Natural killer cell (primary cell): Measurements from ENCODE around the gene HEPN1. TPM values are rescaled to one million over a fixed set of nuclear protein-coding genes. Genes with fewer than 3 reads are reported as not detected.

ENCODE experiments used
- ATAC-seq, 3 donors: fragments of 150-1000 bp in 2 of 3; fragments of 200-7000 bp in 1 of 3; cut with Tn5 transposase; 1 replicate in 1 of 3; 2 replicates in 2 of 3; pipeline ENCODE4 v1.10.0; 2021; ENCODE audit warnings: mild to moderate bottlenecking in 2 of 3, moderate library complexity in 2 of 3
- DNase-seq, 2 donors: peaks; one replicate each; pipeline versions ENCODE4 v3.0.0 to v3.0.0-alpha.2; 2013 to 2021; ENCODE audit warnings: mixed read lengths in 1 of 2
- H3K27ac ChIP-seq: one replicate; pipeline ENCODE4 v1.5.1; 2013; ENCODE audit warnings: mild to moderate bottlenecking, low read length
- H3K27me3 ChIP-seq: one replicate; pipeline ENCODE4 v1.6.1; 2013; ENCODE audit warnings: low read length; ENCODE audit not compliant: control insufficient read depth, insufficient read depth
- H3K36me3 ChIP-seq: one replicate; pipeline ENCODE4 v1.6.1; 2013; ENCODE audit warnings: low read length; ENCODE audit not compliant: control insufficient read depth, insufficient read depth
- H3K4me1 ChIP-seq: one replicate; pipeline ENCODE4 v1.6.1; 2013; ENCODE audit warnings: low read length; ENCODE audit not compliant: control insufficient read depth, insufficient read depth
- H3K4me3 ChIP-seq: one replicate; pipeline ENCODE4 v1.5.1; 2013; ENCODE audit warnings: low read length
- H3K9me3 ChIP-seq: one replicate; pipeline ENCODE4 v1.6.1; 2013; ENCODE audit warnings: low read length; ENCODE audit not compliant: control insufficient read depth, insufficient read depth
- H3K27ac Mint-ChIP-seq, 2 donors: one replicate each; pipeline ENCODE4 v1.8.0; 2022; ENCODE audit warnings: mild to moderate bottlenecking in 2 of 2, mixed read lengths in 2 of 2, moderate library complexity in 1 of 2
- H3K27me3 Mint-ChIP-seq, 2 donors: one replicate each; pipeline ENCODE4 v1.8.0; 2022; ENCODE audit warnings: low read depth in 2 of 2, mixed read lengths in 2 of 2
- H3K36me3 Mint-ChIP-seq: one replicate; pipeline ENCODE4 v1.8.0; 2022; ENCODE audit warnings: mixed read lengths
- H3K4me1 Mint-ChIP-seq, 2 donors: one replicate each; pipeline ENCODE4 v1.8.0; 2022; ENCODE audit warnings: mixed read lengths in 2 of 2
- H3K4me3 Mint-ChIP-seq: one replicate; pipeline ENCODE4 v1.8.0; 2022; ENCODE audit warnings: mild to moderate bottlenecking, moderate library complexity, mixed read lengths
- H3K9me3 Mint-ChIP-seq, 2 donors: one replicate each; pipeline ENCODE4 v1.8.0; 2022; ENCODE audit warnings: mixed read lengths in 2 of 2
- WGBS: methylation state at CpG from one replicate; pipeline ENCODE4 v1.1.7; 2013; ENCODE audit warnings: missing lambda C conversion rate; ENCODE audit not compliant: insufficient coverage; 5-methylcytosine and 5-hydroxymethylcytosine counted together
- intact Hi-C: fragments of 100-400 bp; cut with micrococcal nuclease; formaldehyde crosslinking; loops from one replicate; pipeline ENCODE4 v1.14.2; 2022
- total RNA-seq, 4 donors: library from RNA; stranded (reverse); fragments of 120-200 nt in 1 of 4; gene quantifications; one replicate each; pipeline versions ENCODE4 v1.2.3 to v1.2.4, GENCODE V29; 2013 to 2022
- TF ChIP-seq, protein P1 (sequence below): fragments of 200-600 bp; IDR thresholded peaks from one replicate; pipeline ENCODE4 v1.8.0; 2022; ENCODE audit warnings: antibody characterized with exemption

HEPN1 gene
- total RNA-seq, 3 donors from 2014 or later (not counting 1 experiment from before 2014, with no cell fraction given), result not detected

DNA sequence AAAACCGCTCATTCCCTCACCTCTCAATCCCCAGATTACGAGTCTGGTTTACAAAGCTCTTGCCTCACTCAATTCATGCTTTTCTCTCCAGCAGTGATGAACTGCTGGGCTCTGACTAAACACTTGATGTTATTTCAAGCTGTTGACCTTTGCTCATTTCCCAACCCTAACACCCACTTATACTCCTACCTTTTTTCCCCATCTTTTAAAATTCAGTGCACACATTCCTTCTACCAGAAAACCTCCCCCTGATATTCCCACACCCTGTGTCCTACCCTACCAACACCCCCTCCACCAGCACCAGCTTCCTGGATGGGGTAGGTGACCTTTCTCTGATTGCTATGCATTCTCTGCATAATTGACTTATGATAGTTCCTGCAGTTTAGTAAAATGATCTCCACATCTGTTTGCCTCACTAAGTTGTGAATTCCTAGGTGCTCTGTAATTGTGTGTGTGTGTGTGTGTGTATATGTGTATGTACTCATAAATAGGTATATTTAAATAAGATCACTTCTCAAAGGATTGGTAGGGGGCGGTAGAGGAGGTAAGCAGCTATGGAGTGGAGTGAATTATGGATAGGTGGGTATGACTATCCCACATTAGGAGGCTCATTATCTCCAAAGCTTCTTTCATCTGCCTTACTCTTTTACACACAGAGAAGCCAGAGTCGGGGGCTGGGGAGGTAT lies 16.0 kb downstream of the HEPN1 start:
- Mint-ChIP-seq H3K9me3 (no peaks in the 10 kb centered on the region), H3K27me3 (peaks cover 7 to 16% of the 10 kb centered on the region in 2 donors), H3K4me3 (no peak overlapping the region), H3K36me3 (no peaks in the 10 kb centered on the region), H3K4me1 (no peaks in the 10 kb centered on the region), H3K27ac (no peak overlapping the region)
- Histone ChIP-seq H3K27ac (no peak overlapping the region), H3K36me3 (no peaks in the 10 kb centered on the region), H3K4me3 (no peak overlapping the region), H3K9me3 (no peaks in the 10 kb centered on the region), H3K4me1 (no peaks in the 10 kb centered on the region), H3K27me3 (no peaks in the 10 kb centered on the region)
- TF ChIP-seq, protein P1, sequence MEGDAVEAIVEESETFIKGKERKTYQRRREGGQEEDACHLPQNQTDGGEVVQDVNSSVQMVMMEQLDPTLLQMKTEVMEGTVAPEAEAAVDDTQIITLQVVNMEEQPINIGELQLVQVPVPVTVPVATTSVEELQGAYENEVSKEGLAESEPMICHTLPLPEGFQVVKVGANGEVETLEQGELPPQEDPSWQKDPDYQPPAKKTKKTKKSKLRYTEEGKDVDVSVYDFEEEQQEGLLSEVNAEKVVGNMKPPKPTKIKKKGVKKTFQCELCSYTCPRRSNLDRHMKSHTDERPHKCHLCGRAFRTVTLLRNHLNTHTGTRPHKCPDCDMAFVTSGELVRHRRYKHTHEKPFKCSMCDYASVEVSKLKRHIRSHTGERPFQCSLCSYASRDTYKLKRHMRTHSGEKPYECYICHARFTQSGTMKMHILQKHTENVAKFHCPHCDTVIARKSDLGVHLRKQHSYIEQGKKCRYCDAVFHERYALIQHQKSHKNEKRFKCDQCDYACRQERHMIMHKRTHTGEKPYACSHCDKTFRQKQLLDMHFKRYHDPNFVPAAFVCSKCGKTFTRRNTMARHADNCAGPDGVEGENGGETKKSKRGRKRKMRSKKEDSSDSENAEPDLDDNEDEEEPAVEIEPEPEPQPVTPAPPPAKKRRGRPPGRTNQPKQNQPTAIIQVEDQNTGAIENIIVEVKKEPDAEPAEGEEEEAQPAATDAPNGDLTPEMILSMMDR, result no peak
- 93% methylated on average over 2 of the region's 4 CpGs for WGBS
- intact Hi-C loops, result no loop called here
- ATAC-seq (no peak), DNase-seq (no peak)

DNA sequence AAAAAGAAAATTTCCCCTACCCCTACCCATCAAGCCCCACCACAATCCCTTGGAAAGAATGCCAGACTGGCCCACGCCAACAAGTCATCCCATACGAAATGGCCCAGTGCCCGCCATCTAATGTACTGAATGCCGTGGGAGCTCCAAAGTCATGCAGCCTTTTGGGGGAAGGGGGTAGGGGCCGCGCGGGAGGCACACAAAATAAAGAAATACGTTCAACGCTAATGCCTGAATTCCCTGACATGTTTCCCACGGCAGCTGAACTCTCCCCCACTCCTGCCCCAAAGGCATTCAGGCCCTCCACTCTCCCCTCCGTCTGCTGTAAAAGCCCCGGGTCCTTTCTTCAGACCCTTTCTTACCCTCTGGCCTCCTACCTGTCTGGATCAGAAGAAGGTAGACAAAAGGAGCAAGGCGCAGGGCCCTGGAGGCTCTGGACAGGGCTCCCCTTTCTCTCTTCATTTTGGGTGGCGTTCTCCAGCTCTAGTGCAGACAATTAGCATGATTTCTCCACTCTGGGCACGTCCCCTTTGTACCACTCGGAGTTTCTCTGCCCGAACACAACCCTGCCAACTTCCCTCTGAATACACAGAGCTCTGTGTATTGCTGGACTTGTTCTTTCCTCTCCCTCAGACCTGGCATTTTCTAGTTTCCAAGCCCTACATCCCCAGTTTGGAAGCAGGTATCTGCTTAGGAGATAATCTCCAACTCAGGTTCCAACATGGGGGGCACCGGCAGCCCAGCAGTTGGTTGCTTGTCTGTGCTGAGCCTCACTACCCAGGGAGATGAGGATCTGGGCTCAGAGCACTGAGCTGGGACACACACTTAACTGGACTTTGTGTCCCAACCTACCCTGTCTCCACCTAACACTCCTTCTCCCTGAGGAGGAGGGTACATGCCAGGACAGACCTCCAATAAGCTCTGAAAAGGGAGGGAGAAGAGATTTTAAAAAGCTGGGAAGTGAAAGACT lies 16.8 kb downstream of the HEPN1 start, which contains the start of gene HEPACAM:
Gene HEPACAM (minus strand): TSS at position 500 of the 967 bp plus-strand sequence. CDS start 41 bp downstream, at position 459.
- no peak for DNase-seq
- intact Hi-C loops, result no loop called here
- H3K36me3 ChIP-seq, result no peaks in the 10 kb centered on the region
- H3K9me3 ChIP-seq, result no peaks in the 10 kb centered on the region
- H3K4me1 Mint-ChIP-seq, result no peaks in the 10 kb centered on the region
- TF ChIP-seq, protein P1, result no peak
- H3K4me3 Mint-ChIP-seq, result no peak within 1 kb of the TSS
- no peak for ATAC-seq
- H3K4me1 ChIP-seq, result no peaks in the 10 kb centered on the region
- H3K4me3 ChIP-seq, result no peak within 1 kb of the TSS
- H3K27me3 Mint-ChIP-seq, result peaks cover 7 to 16% of the 10 kb centered on the region in 2 donors
- H3K27me3 ChIP-seq, result no peaks in the 10 kb centered on the region
- no peak within 1 kb of the TSS for H3K27ac Mint-ChIP-seq
- H3K36me3 Mint-ChIP-seq, result no peaks in the 10 kb centered on the region
- no peaks in the 10 kb centered on the region for H3K9me3 Mint-ChIP-seq
- WGBS, result 93% methylated on average over 18 of the region's 18 CpGs
- no peak within 1 kb of the TSS for H3K27ac ChIP-seq

DNA sequence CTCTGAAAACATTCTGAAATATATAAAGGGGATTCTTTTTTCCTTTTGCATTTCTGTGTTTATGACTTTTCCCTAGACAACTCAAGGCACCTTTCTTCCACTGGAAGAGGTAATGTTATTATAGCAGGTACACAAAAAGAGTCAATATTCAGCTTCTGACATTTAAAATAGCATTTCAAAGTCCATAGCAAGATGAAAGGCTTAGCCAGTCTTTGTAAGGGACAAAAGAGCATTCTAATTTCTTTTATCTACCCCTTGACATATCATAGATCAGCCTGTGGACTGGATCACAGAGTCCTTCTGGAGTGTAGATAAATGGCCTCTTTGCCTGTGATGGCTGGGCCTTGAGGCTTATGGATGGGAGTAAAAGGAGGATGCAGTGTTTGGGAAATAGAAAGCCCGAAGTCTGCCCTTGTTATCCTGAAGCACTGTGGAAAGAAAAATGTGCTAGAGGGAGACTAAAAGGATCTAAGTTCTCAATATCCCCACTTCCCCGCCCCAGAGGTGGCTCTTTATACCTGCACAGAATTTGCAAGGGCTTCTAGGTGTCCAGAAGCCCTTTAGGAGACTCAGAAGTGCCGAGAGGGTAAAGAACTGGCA lies 18.4 kb downstream of the HEPN1 start:
- Mint-ChIP-seq H3K27me3 (peaks cover 7 to 16% of the 10 kb centered on the region in 2 donors), H3K36me3 (no peaks in the 10 kb centered on the region), H3K4me3 (no peak overlapping the region), H3K9me3 (no peaks in the 10 kb centered on the region), H3K27ac (no peak overlapping the region), H3K4me1 (no peaks in the 10 kb centered on the region)
- no peaks in the 10 kb centered on the region for H3K27me3 ChIP-seq
- no peak overlapping the region for H3K4me3 ChIP-seq
- no peaks in the 10 kb centered on the region for H3K9me3 ChIP-seq
- intact Hi-C loops, result no loop called here
- no peaks in the 10 kb centered on the region for H3K4me1 ChIP-seq
- ATAC-seq (no peak), DNase-seq (no peak)
- no peaks in the 10 kb centered on the region for H3K36me3 ChIP-seq
- no peak overlapping the region for H3K27ac ChIP-seq
- 83% methylated on average over 3 of the region's 3 CpGs for WGBS
- TF ChIP-seq, protein P1, result no peak
